ENCODE measurements around the gene RPRD1B.

RPRD1B gene

GRCh38 chr20:38126146-38126921 is 92.8 kb downstream of the RPRD1B start:
- TF ChIP-seq ZFX (IDR thresholded peaks at IDR 0.05; ENCODE audit: borderline replicate concordance) (no peak), CTCF (IDR thresholded peaks at IDR 0.05) (no peak)
- no peak overlapping the region for H3K27ac ChIP-seq

DNA sequence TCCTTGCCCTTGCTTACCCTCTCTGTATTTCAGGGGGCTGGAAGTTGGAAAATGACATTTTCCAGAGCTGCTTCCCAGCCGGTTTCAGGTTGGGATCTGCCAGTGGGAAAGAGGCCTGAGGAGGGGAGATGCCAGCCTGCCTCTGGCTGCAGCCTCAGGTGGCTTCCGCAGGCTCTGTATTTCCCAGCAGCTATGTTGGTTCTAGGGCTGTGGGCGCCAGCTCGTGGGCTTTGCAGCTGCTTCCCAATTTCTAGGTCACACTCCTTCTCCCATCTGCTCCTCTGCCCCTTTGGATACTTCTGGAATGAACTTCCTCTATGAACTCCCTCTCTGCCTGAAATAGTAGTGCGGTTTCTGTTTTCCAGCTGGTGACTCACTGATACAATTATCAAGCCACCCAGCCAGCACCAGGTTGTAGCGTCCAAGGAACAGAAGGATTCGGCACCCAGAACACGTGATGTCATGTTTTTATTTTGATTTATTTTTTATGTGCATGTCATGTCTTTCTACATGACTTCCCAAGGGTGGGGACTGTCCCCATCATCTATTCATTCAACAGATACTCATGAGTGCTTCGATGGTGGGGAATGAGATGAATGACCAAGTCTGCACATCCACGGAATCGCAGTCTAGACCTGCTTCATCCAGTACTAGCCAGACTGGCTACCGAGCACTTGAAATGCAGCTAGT is 93.5 kb downstream of the RPRD1B start:
- no peak overlapping the region for H3K27ac ChIP-seq

GRCh38 chr20:38127920-38128528 is 94.5 kb downstream of the RPRD1B start:
- TF ChIP-seq ZFX (IDR thresholded peaks at IDR 0.05; ENCODE audit: borderline replicate concordance) (no peak), CTCF (IDR thresholded peaks at IDR 0.05) (no peak)
- H3K27ac ChIP-seq = no peak overlapping the region

More for the DNA sequence above, 93.5 kb downstream of the RPRD1B start:
- TF ChIP-seq ZFX (IDR thresholded peaks at IDR 0.05; ENCODE audit: borderline replicate concordance) = no peak

GRCh38 chr20:38128691-38129090 is 95.1 kb downstream of the RPRD1B start:
- no peak for TF ChIP-seq ZFX (IDR thresholded peaks at IDR 0.05; ENCODE audit: borderline replicate concordance)
- TF ChIP-seq CTCF (IDR thresholded peaks at IDR 0.05) = no peak
- H3K27ac ChIP-seq = no peak overlapping the region

GRCh38 chr20:38129248-38129865 is 95.8 kb downstream of the RPRD1B start:
- no peak for TF ChIP-seq CTCF (IDR thresholded peaks at IDR 0.05)
- H3K27ac ChIP-seq = no peak overlapping the region

DNA sequence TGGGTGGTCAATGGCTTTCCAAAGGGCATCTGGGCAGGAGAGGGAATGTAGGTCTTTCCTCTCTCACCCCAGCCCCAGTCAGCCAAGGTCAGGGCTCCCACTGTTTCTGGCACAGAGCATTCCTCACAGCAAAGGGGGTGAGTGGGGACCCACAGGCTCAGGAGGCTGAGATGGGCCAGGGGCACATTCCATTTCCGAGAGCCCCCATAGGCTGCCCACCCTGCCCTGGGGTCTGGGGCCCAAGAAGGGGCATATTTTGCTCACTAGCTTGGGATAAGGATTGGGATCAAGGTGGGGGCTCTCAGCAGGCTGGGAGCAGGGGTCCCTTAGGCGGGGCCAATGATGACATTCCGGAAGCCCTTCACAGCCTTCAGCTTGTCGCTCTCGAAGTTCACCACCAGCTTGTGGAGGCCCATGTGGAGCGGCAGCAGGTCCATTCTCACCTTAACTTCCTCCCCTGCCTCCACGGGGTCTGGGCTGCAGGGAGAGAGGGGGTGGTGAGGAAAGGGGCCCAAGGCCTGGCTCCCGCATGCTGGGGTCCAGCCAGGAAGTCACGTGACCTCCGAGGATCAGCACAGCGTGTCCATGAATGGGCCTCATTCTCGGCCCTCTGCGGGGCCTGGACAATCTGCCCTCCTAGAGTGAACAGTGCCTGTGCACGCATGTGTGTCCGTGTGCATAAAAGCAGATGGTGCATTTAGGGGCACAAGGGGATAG is 96.5 kb downstream of the RPRD1B start:
- no peak overlapping the region for H3K27ac ChIP-seq

More for the DNA sequence above, 96.5 kb downstream of the RPRD1B start:
- TF ChIP-seq ZFX (IDR thresholded peaks at IDR 0.05; ENCODE audit: borderline replicate concordance) = no peak
- TF ChIP-seq CTCF (IDR thresholded peaks at IDR 0.05) = no peak
